B cell (primary cell): ENCODE results near the gene NPPB. TPM values are rescaled to one million over a fixed set of nuclear protein-coding genes. Genes with fewer than 3 reads are reported as not detected.

Source experiments
- ATAC-seq: fragments of 200-7000 bp; cut with Tn5 transposase; one replicate; pipeline ENCODE4 v1.10.0; 2021; ENCODE audit warnings: low read depth, mild to moderate bottlenecking, moderate number of reproducible peaks, moderate library complexity
- CTCF ChIA-PET: fragments of 350-600 bp; sonication (Branson Sonifier 250); formaldehyde crosslinking; loops from one replicate; lab custom pipeline; 2021; ENCODE audit warnings: antibody characterized with exemption, inconsistent platforms; lab: Charles Lee
- POLR2A ChIA-PET: fragments of 350-600 bp; sonication (Branson Sonifier 250); formaldehyde crosslinking; loops from one replicate; lab custom pipeline; 2021; ENCODE audit warnings: antibody characterized with exemption; lab: Charles Lee
- DNase-seq: peaks from one replicate; pipeline ENCODE4 v3.0.0; 2013
- H2AFZ ChIP-seq: 2 replicates; pipeline ENCODE4 v1.6.1; 2012; ENCODE audit warnings: mild to moderate bottlenecking, low read depth, low read length; ENCODE audit not compliant: insufficient read depth, poor library complexity, severe bottlenecking
- H3K27ac ChIP-seq, 2 donors: 1 replicate in 1 of 2; 2 replicates in 1 of 2; pipeline ENCODE4 v1.5.1; 2012 to 2013; ENCODE audit warnings: low read length in 2 of 2, mild to moderate bottlenecking in 2 of 2, moderate library complexity in 1 of 2
- H3K27me3 ChIP-seq, 4 experiments: fragments of 200-600 bp in 1 of 4; sonication (generic) in 1 of 4; replicated peaks in 1 of 4; 1 replicate in 2 of 4; 2 replicates in 2 of 4; pipeline versions ENCODE4 v1.6.1 to v1.7.0; 2013 to 2016; ENCODE audit warnings: low read length in 3 of 4, mild to moderate bottlenecking in 2 of 4, mixed read lengths in 1 of 4, moderate library complexity in 1 of 4; ENCODE audit not compliant: insufficient read depth in 4 of 4, control insufficient read depth in 3 of 4; ENCODE audit errors: control extremely low read depth in 1 of 4
- H3K36me3 ChIP-seq, 2 experiments: replicated peaks in 1 of 2; 1 replicate in 1 of 2; 2 replicates in 1 of 2; pipeline versions ENCODE4 v1.6.1 to v1.7.1; 2013; ENCODE audit warnings: low read length in 1 of 2; ENCODE audit not compliant: insufficient read depth in 2 of 2, control insufficient read depth in 1 of 2; ENCODE audit errors: control extremely low read depth in 1 of 2, extremely low read depth in 1 of 2
- H3K4me1 ChIP-seq, 2 donors: fragments of 200-600 bp in 1 of 2; sonication (generic) in 1 of 2; 1 replicate in 1 of 2; 2 replicates in 1 of 2; pipeline versions ENCODE4 v1.5.1 to v1.6.1; 2013 to 2017; ENCODE audit warnings: low read length in 2 of 2; ENCODE audit not compliant: control insufficient read depth in 2 of 2, insufficient read depth in 2 of 2
- H3K4me2 ChIP-seq: replicated peaks from 2 replicates; pipeline ENCODE3; 2012; ENCODE audit warnings: mild to moderate bottlenecking, low read depth, low read length; ENCODE audit not compliant: poor library complexity, severe bottlenecking
- H3K4me3 ChIP-seq, 5 experiments: fragments of 200-600 bp in 1 of 5; sonication (generic) in 1 of 5; 1 replicate in 3 of 5; 2 replicates in 2 of 5; pipeline versions ENCODE4 v1.5.1 to v1.7.0; 2011 to 2016; ENCODE audit warnings: low read length in 4 of 5, mild to moderate bottlenecking in 4 of 5, low read depth in 2 of 5, control low read depth in 1 of 5, moderate library complexity in 1 of 5; ENCODE audit not compliant: insufficient read depth in 1 of 5; ENCODE audit errors: control extremely low read depth in 1 of 5, extremely low read depth in 1 of 5
- H3K79me2 ChIP-seq: fragments of 200-600 bp; sonication (generic); one replicate; pipeline ENCODE4 v1.6.0; 2016; ENCODE audit warnings: low read length; ENCODE audit not compliant: control insufficient read depth, insufficient read depth
- H3K9ac ChIP-seq: fragments of 200-600 bp; sonication (generic); 2 replicates; pipeline ENCODE4 v1.6.1; 2017; ENCODE audit warnings: mild to moderate bottlenecking, low read length, moderate library complexity
- H3K9me3 ChIP-seq, 3 donors: one replicate each; pipeline versions ENCODE4 v1.6.1 to v1.7.1; 2013; ENCODE audit warnings: low read length in 2 of 3; ENCODE audit not compliant: control insufficient read depth in 2 of 3, insufficient read depth in 1 of 3; ENCODE audit errors: control extremely low read depth in 1 of 3
- H4K20me1 ChIP-seq: 2 replicates; pipeline ENCODE4 v1.6.0; 2012; ENCODE audit warnings: mild to moderate bottlenecking, low read length; ENCODE audit not compliant: insufficient read depth, control insufficient read depth, poor library complexity, severe bottlenecking
- H3K27ac Mint-ChIP-seq: one replicate; pipeline ENCODE4 v1.8.0; 2021; ENCODE audit warnings: mixed read lengths
- H3K27me3 Mint-ChIP-seq: one replicate; pipeline ENCODE4 v1.8.0; 2021; ENCODE audit warnings: mixed read lengths
- H3K4me1 Mint-ChIP-seq: one replicate; pipeline ENCODE4 v1.8.0; 2021; ENCODE audit warnings: mixed read lengths
- H3K4me3 Mint-ChIP-seq: one replicate; pipeline ENCODE4 v1.8.0; 2021; ENCODE audit warnings: mixed read lengths
- H3K9me3 Mint-ChIP-seq: one replicate; pipeline ENCODE4 v1.8.0; 2022; ENCODE audit warnings: mixed read lengths; ENCODE audit not compliant: insufficient read depth
- EZH2 ChIP-seq: IDR thresholded peaks from 2 replicates; pipeline ENCODE4 v1.6.1; 2012; ENCODE audit warnings: borderline replicate concordance, low read depth, mild to moderate bottlenecking, moderate library complexity, low read length; ENCODE audit not compliant: insufficient read depth, poor library complexity, severe bottlenecking
- WGBS: methylation state at CpG from one replicate; pipeline ENCODE4 v1.1.5; 2013; ENCODE audit warnings: missing lambda C conversion rate; ENCODE audit not compliant: insufficient coverage; 5-methylcytosine and 5-hydroxymethylcytosine counted together
- intact Hi-C: fragments of 100-400 bp; cut with micrococcal nuclease; formaldehyde crosslinking; loops from one replicate; pipeline ENCODE4 v1.10.0; 2022
- polyA plus RNA-seq: library from polyadenylated mRNA; depleted of rRNA; stranded (reverse); fragments of >200 nt; gene quantifications from 2 replicates; pipeline ENCODE4 v1.2.3, GENCODE V29; 2012
- total RNA-seq, 2 donors: library from RNA; stranded (reverse); fragments of 120-200 nt in 1 of 2; gene quantifications; 1 replicate in 1 of 2; 2 replicates in 1 of 2; pipeline versions ENCODE4 v1.2.3 to v1.2.4, GENCODE V29; 2013 to 2022
- TF ChIP-seq, protein P1 (sequence below): fragments of 200-600 bp; IDR thresholded peaks from one replicate; pipeline ENCODE4 v1.8.0; 2022; ENCODE audit warnings: antibody characterized with exemption, mild to moderate bottlenecking

The NPPB gene
- total and polyA plus RNA-seq, 2 donors (not counting 1 experiment from before 2014, with no cell fraction given), result not detected

DNA sequence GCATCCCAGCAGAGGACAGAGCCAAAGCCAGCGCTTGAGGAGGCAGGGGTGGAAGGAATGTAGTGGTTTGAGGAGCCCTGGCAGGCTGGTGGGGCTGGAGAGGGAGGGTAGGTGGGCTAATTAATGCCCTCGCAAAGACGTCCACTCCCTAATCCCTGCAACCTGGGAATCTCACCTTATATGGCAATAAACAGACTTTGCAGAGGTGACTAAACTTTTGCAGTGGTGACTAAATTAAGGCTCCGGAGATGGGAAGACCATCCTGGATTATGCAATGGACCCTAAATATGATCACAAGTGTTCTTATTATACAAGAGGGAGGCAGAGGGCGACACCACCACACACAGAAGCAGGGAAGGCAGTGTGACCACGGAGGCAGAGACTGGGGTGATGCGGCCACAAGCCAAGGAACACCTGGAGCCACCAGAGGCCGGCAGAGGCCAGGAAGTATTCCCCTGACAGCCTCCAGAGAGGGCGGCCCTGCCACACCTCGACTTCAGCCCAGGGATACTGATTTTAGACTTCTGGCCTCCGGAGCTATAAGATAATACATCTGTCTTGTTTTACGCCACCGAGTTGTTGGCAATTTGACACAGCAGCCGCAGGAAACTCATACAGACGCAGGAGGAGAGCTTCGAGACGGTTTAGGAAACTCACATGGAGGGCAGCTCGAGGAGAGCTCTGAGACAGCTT is 23.1 kb upstream of the NPPB start:
- Histone ChIP-seq H3K9ac (no peak overlapping the region), H3K27ac (no peak overlapping the region), H3K4me3 (no peak overlapping the region), H3K27me3 (peaks cover 0 to 8% (median 0%) of the 10 kb centered on the region in 4 experiments), H3K4me2 (no peak overlapping the region), H3K79me2 (no peaks in the 10 kb centered on the region), H3K9me3 (peaks cover 0 to 3% (median 0%) of the 10 kb centered on the region in 3 donors), H2AFZ (no peak overlapping the region), H3K36me3 (no peaks in the 10 kb centered on the region), H3K4me1 (no peaks in the 10 kb centered on the region), H4K20me1 (no peaks in the 10 kb centered on the region)
- no peak for ATAC-seq
- POLR2A ChIA-PET, result no interaction called here
- TF ChIP-seq, protein P1, sequence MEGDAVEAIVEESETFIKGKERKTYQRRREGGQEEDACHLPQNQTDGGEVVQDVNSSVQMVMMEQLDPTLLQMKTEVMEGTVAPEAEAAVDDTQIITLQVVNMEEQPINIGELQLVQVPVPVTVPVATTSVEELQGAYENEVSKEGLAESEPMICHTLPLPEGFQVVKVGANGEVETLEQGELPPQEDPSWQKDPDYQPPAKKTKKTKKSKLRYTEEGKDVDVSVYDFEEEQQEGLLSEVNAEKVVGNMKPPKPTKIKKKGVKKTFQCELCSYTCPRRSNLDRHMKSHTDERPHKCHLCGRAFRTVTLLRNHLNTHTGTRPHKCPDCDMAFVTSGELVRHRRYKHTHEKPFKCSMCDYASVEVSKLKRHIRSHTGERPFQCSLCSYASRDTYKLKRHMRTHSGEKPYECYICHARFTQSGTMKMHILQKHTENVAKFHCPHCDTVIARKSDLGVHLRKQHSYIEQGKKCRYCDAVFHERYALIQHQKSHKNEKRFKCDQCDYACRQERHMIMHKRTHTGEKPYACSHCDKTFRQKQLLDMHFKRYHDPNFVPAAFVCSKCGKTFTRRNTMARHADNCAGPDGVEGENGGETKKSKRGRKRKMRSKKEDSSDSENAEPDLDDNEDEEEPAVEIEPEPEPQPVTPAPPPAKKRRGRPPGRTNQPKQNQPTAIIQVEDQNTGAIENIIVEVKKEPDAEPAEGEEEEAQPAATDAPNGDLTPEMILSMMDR, result no peak
- TF ChIP-seq EZH2, result no peak
- no peak overlapping the region for H3K4me3 Mint-ChIP-seq
- no peaks in the 10 kb centered on the region for H3K4me1 Mint-ChIP-seq
- WGBS, result 90% methylated on average over 11 of the region's 18 CpGs
- CTCF ChIA-PET, result no interaction called here
- H3K27me3 Mint-ChIP-seq, result peaks cover 12% of the 10 kb centered on the region
- H3K9me3 Mint-ChIP-seq, result no peaks in the 10 kb centered on the region
- no peak for DNase-seq
- no peak overlapping the region for H3K27ac Mint-ChIP-seq
- intact Hi-C loops, result no loop called here
